MCF 10A (cell line): ENCODE results near the gene FAM13A. TPM values are rescaled to one million over a fixed set of nuclear protein-coding genes. Genes with fewer than 3 reads are reported as not detected.

Experiments
- BruUV-seq: library from RNA; stranded (reverse); fragments of 400-500 nt; replicated peaks from 2 replicates; lab custom pipeline; 2021; lab: Mats Ljungman, UMichigan
- CTCF ChIA-PET: fragments of 300-600 bp; sonication (Branson Sonifier 250); formaldehyde crosslinking; extraction: SDS; loops from one replicate; lab custom pipeline; 2021; ENCODE audit warnings: antibody characterized with exemption, inconsistent platforms; lab: Yijun Ruan, JAX
- POLR2A ChIA-PET: fragments of 300-600, 350-650 bp; sonication (Branson Sonifier 250); formaldehyde crosslinking; extraction: SDS; loops from one replicate; lab custom pipeline; 2020; ENCODE audit warnings: antibody characterized with exemption, inconsistent platforms; lab: Yijun Ruan, JAX
- DNase-seq: peaks from one replicate; pipeline ENCODE4 v3.0.0-alpha.2; 2018; ENCODE audit not compliant: unreplicated experiment
- H3K27ac Mint-ChIP-seq: one replicate; pipeline ENCODE4 v1.8.0; 2022; ENCODE audit warnings: mild to moderate bottlenecking, low read depth, mixed read lengths; ENCODE audit not compliant: unreplicated experiment
- H3K27me3 Mint-ChIP-seq: one replicate; pipeline ENCODE4 v1.8.0; 2022; ENCODE audit warnings: mixed read lengths; ENCODE audit not compliant: insufficient read depth, unreplicated experiment
- H3K36me3 Mint-ChIP-seq: one replicate; pipeline ENCODE4 v1.8.0; 2022; ENCODE audit warnings: mild to moderate bottlenecking, moderate library complexity, mixed read lengths; ENCODE audit not compliant: insufficient read depth, unreplicated experiment
- H3K4me1 Mint-ChIP-seq: one replicate; pipeline ENCODE4 v1.8.0; 2022; ENCODE audit warnings: mixed read lengths; ENCODE audit not compliant: insufficient read depth, unreplicated experiment
- H3K4me3 Mint-ChIP-seq: one replicate; pipeline ENCODE4 v1.8.0; 2022; ENCODE audit warnings: mild to moderate bottlenecking, moderate library complexity, mixed read lengths; ENCODE audit not compliant: unreplicated experiment
- H3K9me3 Mint-ChIP-seq: one replicate; pipeline ENCODE4 v1.8.0; 2022; ENCODE audit warnings: mixed read lengths; ENCODE audit not compliant: unreplicated experiment
- intact Hi-C: fragments of 100-400 bp; cut with micrococcal nuclease; formaldehyde crosslinking; loops from 2 replicates; pipeline ENCODE4 v1.14.1; 2022
- total RNA-seq: library from RNA; stranded (reverse); gene quantifications from 2 replicates; pipeline ENCODE4 v1.2.3, GENCODE V29; 2022
- TF ChIP-seq, protein P1 (sequence below): fragments of 200-600 bp; IDR thresholded peaks from one replicate; pipeline ENCODE4 v1.8.0; 2022; ENCODE audit warnings: antibody characterized with exemption, mild to moderate bottlenecking; ENCODE audit not compliant: unreplicated experiment

FAM13A gene
- total RNA-seq, 1 experiment from 2014 or later: 11.1 TPM

DNA sequence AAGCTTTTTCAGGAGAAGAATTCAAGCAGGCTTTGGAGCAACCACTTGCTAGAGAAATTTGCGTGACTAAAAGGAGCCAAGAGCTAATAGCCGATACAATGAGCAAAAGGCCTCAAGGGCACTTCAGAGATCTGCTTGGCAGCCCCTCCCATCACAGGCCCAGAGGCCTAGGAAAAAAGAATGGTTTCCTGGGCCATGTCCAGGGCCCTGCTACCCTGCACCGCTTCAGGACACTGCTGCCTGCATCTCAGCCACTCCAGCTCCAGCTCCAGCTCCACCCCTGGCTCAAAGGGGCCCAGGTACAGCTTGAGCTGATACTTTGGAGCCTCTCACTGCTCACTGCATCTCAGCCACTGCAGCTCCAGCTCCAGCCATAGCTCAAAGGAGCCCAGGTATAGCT is 98.9 kb downstream of the FAM13A start:
- no TSS peak for BruUV-seq
- CTCF ChIA-PET: interaction anchor here (0.6 kb wide), 1 partner anchor 14 kb away, joined by 3 read pairs; no protein-coding TSS in a partner anchor
- DNase-seq: peak; percentile 8
- Mint-ChIP-seq H3K4me3 (no peak overlapping the region), H3K4me1 (peaks cover 22% of the 10 kb centered on the region), H3K9me3 (no peaks in the 10 kb centered on the region), H3K36me3 (peaks cover 12% of the 10 kb centered on the region), H3K27ac (peak overlapping the region; percentile 14), H3K27me3 (no peaks in the 10 kb centered on the region)
- POLR2A ChIA-PET: interaction anchor here (0.6 to 0.7 kb wide), 2 partner anchors 29 to 150 kb away, joined by 3 read pairs; no protein-coding TSS in a partner anchor
- intact Hi-C loops: no loop called here
- TF ChIP-seq, protein P1, sequence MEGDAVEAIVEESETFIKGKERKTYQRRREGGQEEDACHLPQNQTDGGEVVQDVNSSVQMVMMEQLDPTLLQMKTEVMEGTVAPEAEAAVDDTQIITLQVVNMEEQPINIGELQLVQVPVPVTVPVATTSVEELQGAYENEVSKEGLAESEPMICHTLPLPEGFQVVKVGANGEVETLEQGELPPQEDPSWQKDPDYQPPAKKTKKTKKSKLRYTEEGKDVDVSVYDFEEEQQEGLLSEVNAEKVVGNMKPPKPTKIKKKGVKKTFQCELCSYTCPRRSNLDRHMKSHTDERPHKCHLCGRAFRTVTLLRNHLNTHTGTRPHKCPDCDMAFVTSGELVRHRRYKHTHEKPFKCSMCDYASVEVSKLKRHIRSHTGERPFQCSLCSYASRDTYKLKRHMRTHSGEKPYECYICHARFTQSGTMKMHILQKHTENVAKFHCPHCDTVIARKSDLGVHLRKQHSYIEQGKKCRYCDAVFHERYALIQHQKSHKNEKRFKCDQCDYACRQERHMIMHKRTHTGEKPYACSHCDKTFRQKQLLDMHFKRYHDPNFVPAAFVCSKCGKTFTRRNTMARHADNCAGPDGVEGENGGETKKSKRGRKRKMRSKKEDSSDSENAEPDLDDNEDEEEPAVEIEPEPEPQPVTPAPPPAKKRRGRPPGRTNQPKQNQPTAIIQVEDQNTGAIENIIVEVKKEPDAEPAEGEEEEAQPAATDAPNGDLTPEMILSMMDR: no peak

DNA sequence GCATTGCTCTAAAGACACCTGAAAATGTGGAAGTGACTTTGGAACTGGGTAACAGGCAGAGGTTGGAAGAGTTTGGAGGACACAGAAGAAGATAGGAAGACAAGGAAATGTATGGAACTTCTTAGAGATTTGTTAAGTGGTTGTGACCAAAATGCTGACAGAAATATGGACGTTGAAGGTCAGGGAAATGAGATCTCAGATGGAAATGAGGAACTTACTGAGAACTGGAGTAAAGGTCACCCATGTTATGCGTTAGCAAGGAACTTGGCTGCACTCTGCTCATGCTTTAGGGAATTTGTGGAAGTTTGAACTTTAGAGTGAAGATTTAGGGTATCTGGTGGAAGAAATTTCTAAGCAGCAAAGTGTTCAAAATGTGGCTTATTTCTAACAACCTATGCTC is 99.4 kb downstream of the FAM13A start:
- H3K4me3 Mint-ChIP-seq: no peak overlapping the region
- peak overlapping the region; percentile 14 for H3K27ac Mint-ChIP-seq
- CTCF ChIA-PET: no interaction called here
- H3K9me3 Mint-ChIP-seq: no peaks in the 10 kb centered on the region
- H3K36me3 Mint-ChIP-seq: peaks cover 12% of the 10 kb centered on the region
- peaks cover 22% of the 10 kb centered on the region for H3K4me1 Mint-ChIP-seq
- POLR2A ChIA-PET: interaction anchor here (0.7 kb wide), 1 partner anchor 28 kb away, joined by 3 read pairs; no protein-coding TSS in a partner anchor
- TF ChIP-seq, protein P1: no peak
- BruUV-seq: no TSS peak
- no peak for DNase-seq
- no peaks in the 10 kb centered on the region for H3K27me3 Mint-ChIP-seq
- intact Hi-C loops: no loop called here

DNA sequence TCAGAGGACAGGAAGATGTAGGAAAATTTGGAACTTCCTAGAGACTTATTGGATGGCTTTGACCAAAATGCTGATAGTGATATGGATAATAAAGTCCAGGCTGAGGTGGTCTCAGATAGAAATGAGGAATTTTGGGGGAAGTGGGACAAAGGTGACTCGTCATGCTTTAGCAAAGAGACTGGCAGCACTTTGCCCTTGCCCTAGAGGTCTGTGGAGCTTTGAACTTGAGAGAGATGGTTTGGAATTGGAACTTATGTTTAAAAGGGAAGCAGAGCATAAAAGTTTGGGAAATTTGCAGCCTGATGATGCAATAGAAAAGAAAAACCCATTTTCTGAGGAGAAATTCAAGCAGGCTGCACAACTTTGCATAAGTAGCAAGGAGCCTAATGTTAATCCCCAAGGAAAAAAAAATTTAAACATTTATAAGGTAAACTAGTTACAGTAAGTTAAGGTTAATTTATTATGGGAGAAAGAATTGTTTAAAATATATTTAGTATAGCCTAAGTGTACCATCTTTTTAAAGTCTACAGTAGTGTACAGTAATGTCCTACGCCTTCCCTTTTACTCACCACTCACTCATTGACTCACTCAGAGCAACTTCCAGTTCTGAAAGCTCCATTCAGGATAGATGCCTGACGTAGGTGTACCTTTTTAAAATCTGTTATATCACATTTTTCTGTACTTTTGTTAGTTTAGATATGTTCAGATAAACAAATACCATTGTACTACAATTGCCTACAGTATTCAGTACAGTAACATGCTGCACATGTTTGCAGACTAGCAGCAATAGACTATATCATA is 101.2 kb downstream of the FAM13A start:
- no TSS peak for BruUV-seq
- Mint-ChIP-seq H3K4me1 (peaks cover 24% of the 10 kb centered on the region), H3K9me3 (no peaks in the 10 kb centered on the region), H3K4me3 (no peak overlapping the region), H3K36me3 (peaks cover 12% of the 10 kb centered on the region), H3K27ac (no peak overlapping the region), H3K27me3 (no peaks in the 10 kb centered on the region)
- ChIA-PET CTCF (no interaction called here), POLR2A (no interaction called here)
- no peak for DNase-seq
- intact Hi-C loops: no loop called here
- TF ChIP-seq, protein P1: no peak

DNA sequence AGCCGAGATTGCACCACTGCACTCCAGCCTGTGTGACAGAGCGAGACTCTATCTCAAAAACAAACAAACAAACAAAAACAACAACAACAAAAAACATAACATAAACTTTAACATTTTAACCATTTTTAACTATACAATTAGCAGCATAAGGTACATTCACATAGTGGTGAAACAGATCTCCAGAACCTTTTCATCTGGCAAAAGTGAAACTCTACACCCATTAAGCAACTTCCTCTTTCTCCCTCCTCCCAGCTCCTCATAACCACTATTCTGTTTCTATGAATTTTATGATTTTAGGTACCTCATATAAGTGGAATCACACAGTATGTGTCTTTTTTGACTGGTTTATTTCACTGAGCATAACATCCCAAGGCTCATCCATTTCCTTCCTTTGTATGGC is 103.6 kb downstream of the FAM13A start:
- Mint-ChIP-seq H3K27me3 (no peaks in the 10 kb centered on the region), H3K9me3 (no peaks in the 10 kb centered on the region), H3K4me3 (no peak overlapping the region), H3K36me3 (peaks cover 5% of the 10 kb centered on the region), H3K4me1 (peaks cover 37% of the 10 kb centered on the region), H3K27ac (no peak overlapping the region)
- ChIA-PET POLR2A (interaction anchor here (0.6 to 0.7 kb wide), 2 partner anchors 104 to 674 kb away, joined by 3 read pairs; no protein-coding TSS in a partner anchor), CTCF (interaction anchor here (0.6 to 1.5 kb wide), 2 partner anchors 9 to 70 kb away, joined by 4 to 5 read pairs; no protein-coding TSS in a partner anchor)
- intact Hi-C loops: no loop called here
- TF ChIP-seq, protein P1: no peak
- no TSS peak for BruUV-seq
- peak; percentile 37 for DNase-seq
